ENCODE data around the gene PXYLP1. TPM values are rescaled to one million over a fixed set of nuclear protein-coding genes. Genes with fewer than 3 reads are reported as not detected.
A peak's percentile ranks its signal among the peaks of the same experiment; 100 is the strongest.

Gene PXYLP1
- total and polyA plus RNA-seq, 10 of the 15 experiments (the other 5 are each of a cell fraction or from before 2014, with no cell fraction given), result 0.06 to 1.7 (median 0.35) TPM

DNA sequence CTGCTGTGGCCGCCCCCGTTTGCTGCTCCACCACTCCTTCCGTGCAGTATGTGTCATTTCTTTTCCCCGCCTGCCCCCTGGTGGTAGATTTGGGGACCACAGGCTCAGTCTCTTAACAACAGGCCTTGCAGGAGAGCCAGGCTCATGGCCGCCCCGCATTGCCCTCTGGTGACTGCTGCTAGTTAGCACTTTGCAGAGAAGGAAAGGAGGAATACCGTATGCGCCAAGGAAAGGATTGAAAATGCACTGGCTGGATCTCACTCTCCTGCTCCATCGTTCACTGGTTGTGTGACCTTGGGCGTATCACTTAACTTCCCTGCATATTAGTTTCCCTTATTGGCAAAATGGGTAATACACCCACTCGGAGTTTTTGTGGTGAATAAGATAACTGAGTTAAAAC is 39.3 kb upstream of the PXYLP1 start (continued):
- TF ChIP-seq PAX8 (IDR thresholded peaks at IDR 0.05) (no peak), HDAC6 (IDR thresholded peaks at IDR 0.05; ENCODE audit: unreplicated experiment) (no peak), ZNF207 (IDR thresholded peaks at IDR 0.05; ENCODE audit: borderline replicate concordance) (no peak), POLR2A (IDR thresholded peaks at IDR 0.05; ENCODE audit: low read depth, low read length) (no peak), CEBPB (IDR thresholded peaks at IDR 0.05; ENCODE audit: borderline replicate concordance in 1 of 2, low read depth in 2 of 2, low read length in 2 of 2) (no peak), RUNX3 (IDR thresholded peaks at IDR 0.05; ENCODE audit: low read length) (peak; percentile 50; the same call in 1 of the 2 replicates), CHD1 (IDR thresholded peaks at IDR 0.05; ENCODE audit: low read depth, low read length) (no peak), NKRF (conservative IDR thresholded peaks at IDR 0.05) (no peak), BHLHE40 (IDR thresholded peaks at IDR 0.05; ENCODE audit: borderline replicate concordance in 1 of 2, low read depth in 2 of 2, low read length in 1 of 2) (peak; percentile 29 to 44; a peak in 2 of 4 replicates), EP300 (IDR thresholded peaks at IDR 0.05; ENCODE audit: borderline replicate concordance in 1 of 2, control insufficient read depth in 1 of 2, low read depth in 2 of 2, low read length in 2 of 2) (no peak), POLR2AphosphoS2 (IDR thresholded peaks at IDR 0.05; ENCODE audit: low read depth, low read length) (no peak), NR2C2 (IDR thresholded peaks at IDR 0.05; ENCODE audit: borderline replicate concordance, control insufficient read depth, insufficient read length, low read depth) (no peak), SMARCA5 (IDR thresholded peaks at IDR 0.05) (peak; percentile 89; the same call in 1 of the 2 replicates), SUPT20H (IDR thresholded peaks at IDR 0.05; ENCODE audit: borderline replicate concordance, control insufficient read depth, low read depth, low read length) (no peak), BACH1 (IDR thresholded peaks at IDR 0.05; ENCODE audit: borderline replicate concordance) (no peak), ATF2 (IDR thresholded peaks at IDR 0.05; ENCODE audit: low read length) (no peak), NBN (IDR thresholded peaks at IDR 0.05) (0 out of 2 replicates have a peak, but pooled peaks have one; percentile 49), CUX1 (IDR thresholded peaks at IDR 0.05; ENCODE audit: insufficient replicate concordance, low read depth, low read length) (no peak), STAT1 (conservative IDR thresholded peaks at IDR 0.05) (0 out of 2 replicates have a peak, but pooled peaks have one; percentile 54), YBX1 (IDR thresholded peaks at IDR 0.05) (no peak), CREM (IDR thresholded peaks at IDR 0.05; ENCODE audit: low read depth) (no peak)

All from GM12878 (cell line).